SJCRH30 (cell line): Measurements from ENCODE around the gene SORBS1. TPM values are rescaled to one million over a fixed set of nuclear protein-coding genes. Genes with fewer than 3 reads are reported as not detected.

Experiments used
- DNase-seq, 2 experiments: peaks; one replicate each; pipeline ENCODE4 v3.0.0-alpha.2; 2015 to 2020
- H3K27ac ChIP-seq: fragments of 250-450 bp; sonication (Bioruptor Pico); 2 replicates; pipeline ENCODE4 v1.5.1; 2020; ENCODE audit warnings: mild to moderate bottlenecking, moderate library complexity
- H3K27me3 ChIP-seq: fragments of 250-450 bp; sonication (Bioruptor Pico); 2 replicates; pipeline ENCODE4 v1.5.1; 2020; ENCODE audit warnings: mild to moderate bottlenecking, moderate library complexity
- H3K36me3 ChIP-seq: fragments of 250-450 bp; sonication (Bioruptor Pico); 2 replicates; pipeline ENCODE4 v1.5.1; 2020; ENCODE audit warnings: mild to moderate bottlenecking, moderate library complexity
- H3K4me1 ChIP-seq: fragments of 250-450 bp; sonication (Bioruptor Pico); 2 replicates; pipeline ENCODE4 v1.5.1; 2020; ENCODE audit warnings: mild to moderate bottlenecking, moderate library complexity
- H3K4me3 ChIP-seq: fragments of 250-450 bp; sonication (Bioruptor Pico); 2 replicates; pipeline ENCODE4 v1.5.1; 2020; ENCODE audit warnings: mild to moderate bottlenecking, moderate library complexity
- H3K9me3 ChIP-seq: fragments of 250-450 bp; sonication (Bioruptor Pico); replicated peaks from 2 replicates; pipeline ENCODE4 v1.5.1; 2020; ENCODE audit warnings: mild to moderate bottlenecking, moderate library complexity
- total RNA-seq: library from RNA; depleted of rRNA; stranded (reverse); fragments of >200 nt; shearing (Covaris generic); gene quantifications from 2 replicates; pipeline ENCODE4 v1.2.3, GENCODE V29; 2014

Gene SORBS1
- total RNA-seq, 1 experiment from 2014 or later = 17.1 TPM

GRCh38 chr10:95327367-95327766 is 233.8 kb downstream of the SORBS1 start:
- DNase-seq = peak; percentile 87 to 93

GRCh38 chr10:95326396-95326795 is 234.8 kb downstream of the SORBS1 start:
- H3K27me3 ChIP-seq = no peaks in the 10 kb centered on the region
- no peak for DNase-seq
- H3K9me3 ChIP-seq = no peaks in the 10 kb centered on the region
- H3K4me3 ChIP-seq = no peak overlapping the region
- H3K4me1 ChIP-seq = peaks cover 12% of the 10 kb centered on the region
- no peaks in the 10 kb centered on the region for H3K36me3 ChIP-seq
- H3K27ac ChIP-seq = no peak overlapping the region

More at GRCh38 chr10:95327367-95327766, 233.8 kb downstream of the SORBS1 start:
- H3K27me3 ChIP-seq = no peaks in the 10 kb centered on the region
- H3K27ac ChIP-seq = no peak overlapping the region
- peaks cover 12% of the 10 kb centered on the region for H3K4me1 ChIP-seq
- H3K9me3 ChIP-seq = no peaks in the 10 kb centered on the region
- H3K36me3 ChIP-seq = no peaks in the 10 kb centered on the region
- no peak overlapping the region for H3K4me3 ChIP-seq

- no peak for DNase-seq
- Histone ChIP-seq H3K9me3 (no peaks in the 10 kb centered on the region), H3K36me3 (no peaks in the 10 kb centered on the region), H3K4me1 (peaks cover 12% of the 10 kb centered on the region), H3K27me3 (no peaks in the 10 kb centered on the region), H3K27ac (no peak overlapping the region), H3K4me3 (no peak overlapping the region)
These were observed 235.3 kb downstream of the SORBS1 start for GRCh38 chr10:95325863-95326262.

GRCh38 chr10:95324436-95325268 is 236.5 kb downstream of the SORBS1 start:
- Histone ChIP-seq H3K9me3 (no peaks in the 10 kb centered on the region), H3K4me1 (peaks cover 13% of the 10 kb centered on the region), H3K27me3 (no peaks in the 10 kb centered on the region), H3K36me3 (no peaks in the 10 kb centered on the region), H3K4me3 (no peak overlapping the region), H3K27ac (no peak overlapping the region)
- no peak for DNase-seq

GRCh38 chr10:95321554-95322301 is 239.4 kb downstream of the SORBS1 start:
- no peaks in the 10 kb centered on the region for H3K36me3 ChIP-seq
- no peak for DNase-seq
- no peak overlapping the region for H3K4me3 ChIP-seq
- no peaks in the 10 kb centered on the region for H3K27me3 ChIP-seq
- no peaks in the 10 kb centered on the region for H3K9me3 ChIP-seq
- no peak overlapping the region for H3K27ac ChIP-seq
- H3K4me1 ChIP-seq = peaks cover 10% of the 10 kb centered on the region

- Histone ChIP-seq H3K27me3 (no peaks in the 10 kb centered on the region), H3K4me3 (no peak overlapping the region), H3K27ac (no peak overlapping the region), H3K36me3 (no peaks in the 10 kb centered on the region), H3K9me3 (no peaks in the 10 kb centered on the region), H3K4me1 (peaks cover 10% of the 10 kb centered on the region)
- peak; percentile 36 to 52 for DNase-seq
These were observed 241.9 kb downstream of the SORBS1 start for GRCh38 chr10:95319239-95319638.

- no peak for DNase-seq
- H3K27ac ChIP-seq = no peak overlapping the region
- no peak overlapping the region for H3K4me3 ChIP-seq
- no peaks in the 10 kb centered on the region for H3K9me3 ChIP-seq
- peaks cover 10% of the 10 kb centered on the region for H3K4me1 ChIP-seq
- H3K27me3 ChIP-seq = no peaks in the 10 kb centered on the region
- no peaks in the 10 kb centered on the region for H3K36me3 ChIP-seq
These were observed 245.7 kb downstream of the SORBS1 start for GRCh38 chr10:95315509-95315908.

- DNase-seq = no peak
- Histone ChIP-seq H3K4me1 (peaks cover 13% of the 10 kb centered on the region), H3K36me3 (no peaks in the 10 kb centered on the region), H3K4me3 (no peak overlapping the region), H3K27ac (no peak overlapping the region), H3K9me3 (no peaks in the 10 kb centered on the region), H3K27me3 (no peaks in the 10 kb centered on the region)
These were observed 246.8 kb downstream of the SORBS1 start for GRCh38 chr10:95314192-95314918.

GRCh38 chr10:95312986-95313495 is 248.1 kb downstream of the SORBS1 start:
- Histone ChIP-seq H3K27ac (no peak overlapping the region), H3K4me1 (peaks cover 17% of the 10 kb centered on the region; the same call in 1 of the 2 replicates), H3K4me3 (no peak overlapping the region), H3K27me3 (no peaks in the 10 kb centered on the region), H3K36me3 (no peaks in the 10 kb centered on the region), H3K9me3 (no peaks in the 10 kb centered on the region)
- no peak for DNase-seq

- DNase-seq = no peak
- peaks cover 20% of the 10 kb centered on the region; the same call in 1 of the 2 replicates for H3K4me1 ChIP-seq
- H3K27me3 ChIP-seq = no peaks in the 10 kb centered on the region
- H3K36me3 ChIP-seq = no peaks in the 10 kb centered on the region
- H3K9me3 ChIP-seq = no peaks in the 10 kb centered on the region
- H3K27ac ChIP-seq = no peak overlapping the region
- H3K4me3 ChIP-seq = no peak overlapping the region
These were observed 248.9 kb downstream of the SORBS1 start for GRCh38 chr10:95312257-95312656.

- H3K27me3 ChIP-seq = no peaks in the 10 kb centered on the region
- peaks cover 20% of the 10 kb centered on the region; the same call in 1 of the 2 replicates for H3K4me1 ChIP-seq
- no peak overlapping the region for H3K27ac ChIP-seq
- H3K4me3 ChIP-seq = no peak overlapping the region
- no peak for DNase-seq
- no peaks in the 10 kb centered on the region for H3K9me3 ChIP-seq
- H3K36me3 ChIP-seq = no peaks in the 10 kb centered on the region
These were observed 251.2 kb downstream of the SORBS1 start for GRCh38 chr10:95309958-95310357.

- Histone ChIP-seq H3K4me3 (peak overlapping the region; percentile 7; the same call in 1 of the 2 replicates), H3K4me1 (peaks cover 20% of the 10 kb centered on the region; the same call in 1 of the 2 replicates), H3K9me3 (no peaks in the 10 kb centered on the region), H3K27me3 (no peaks in the 10 kb centered on the region), H3K36me3 (no peaks in the 10 kb centered on the region), H3K27ac (peak overlapping the region; percentile 44; the same call in 1 of the 2 replicates)
- DNase-seq = peak; percentile 86 to 88
These were observed 252.5 kb downstream of the SORBS1 start for GRCh38 chr10:95308389-95309302.

GRCh38 chr10:95306851-95307250 is 254.3 kb downstream of the SORBS1 start:
- Histone ChIP-seq H3K4me1 (peaks cover 20% of the 10 kb centered on the region; the same call in 1 of the 2 replicates), H3K36me3 (no peaks in the 10 kb centered on the region), H3K27me3 (no peaks in the 10 kb centered on the region), H3K9me3 (no peaks in the 10 kb centered on the region), H3K4me3 (no peak overlapping the region), H3K27ac (no peak overlapping the region)
- no peak for DNase-seq

- Histone ChIP-seq H3K4me3 (no peak overlapping the region), H3K27me3 (no peaks in the 10 kb centered on the region), H3K9me3 (no peaks in the 10 kb centered on the region), H3K36me3 (no peaks in the 10 kb centered on the region), H3K4me1 (peaks cover 20% of the 10 kb centered on the region; the same call in 1 of the 2 replicates), H3K27ac (no peak overlapping the region)
- DNase-seq = no peak
These were observed 254.9 kb downstream of the SORBS1 start for GRCh38 chr10:95306318-95306650.
